Measurements from ENCODE around the gene NCOA1.

NCOA1 gene

GRCh38 chr2:24650997-24651642 is 160.1 kb downstream of the NCOA1 start:
- FAIRE-seq (no peak), DNase-seq (ENCODE audit: insufficient read length, low spot score) (no peak)
- no peak for TF ChIP-seq CTCF (IDR thresholded peaks at IDR 0.05; ENCODE audit: insufficient read depth, missing control alignments)

- FAIRE-seq: no peak
- no peak for TF ChIP-seq CTCF (IDR thresholded peaks at IDR 0.05; ENCODE audit: insufficient read depth, missing control alignments)
- no peak for DNase-seq (ENCODE audit: insufficient read length, low spot score)
Measured at GRCh38 chr2:24651643-24652003, 160.6 kb downstream of the NCOA1 start.

GRCh38 chr2:24652265-24653182 is 161.5 kb downstream of the NCOA1 start:
- DNase-seq (ENCODE audit: insufficient read length, low spot score): no peak
- TF ChIP-seq CTCF (IDR thresholded peaks at IDR 0.05; ENCODE audit: insufficient read depth, missing control alignments): no peak
- FAIRE-seq: no peak

- DNase-seq (ENCODE audit: insufficient read length, low spot score) (no peak), FAIRE-seq (no peak)
- TF ChIP-seq CTCF (IDR thresholded peaks at IDR 0.05; ENCODE audit: insufficient read depth, missing control alignments): no peak
Measured at GRCh38 chr2:24657818-24658217, 166.8 kb downstream of the NCOA1 start.

GRCh38 chr2:24658531-24659202 is 167.6 kb downstream of the NCOA1 start:
- DNase-seq (ENCODE audit: insufficient read length, low spot score) (no peak), FAIRE-seq (no peak)
- no peak for TF ChIP-seq CTCF (IDR thresholded peaks at IDR 0.05; ENCODE audit: insufficient read depth, missing control alignments)

- FAIRE-seq (peak; percentile 88), DNase-seq (ENCODE audit: insufficient read length, low spot score) (no peak)
- TF ChIP-seq CTCF (IDR thresholded peaks at IDR 0.05; ENCODE audit: insufficient read depth, missing control alignments): no peak
Measured at GRCh38 chr2:24659862-24660261, 168.8 kb downstream of the NCOA1 start.

Data from D721Med (cell line).